HEK293 (cell line): Measurements from ENCODE around the gene INO80C.

Experiments
- CTCF ChIP-seq: fragments of 450-650 bp; formaldehyde crosslinking; IDR thresholded peaks from 2 replicates; pipeline ENCODE4 v1.5.1; 2016; ENCODE audit warnings: missing biosample characterization, missing genetic modification characterization
- MYNN ChIP-seq: fragments of 450-650 bp; formaldehyde crosslinking; IDR thresholded peaks from 2 replicates; pipeline ENCODE4 v1.5.1; 2016; ENCODE audit warnings: missing biosample characterization, missing genetic modification characterization, borderline replicate concordance
- SETDB1 ChIP-seq: IDR thresholded peaks from one replicate; pipeline ENCODE4 v1.6.1; 2017; ENCODE audit warnings: mild to moderate bottlenecking, low read length, moderate library complexity, mixed read lengths; ENCODE audit not compliant: insufficient read length
- YY1 ChIP-seq: fragments of 450-650 bp; formaldehyde crosslinking; IDR thresholded peaks from 2 replicates; pipeline ENCODE4 v1.5.1; 2018; ENCODE audit warnings: missing biosample characterization, missing genetic modification characterization
- ZBTB44 ChIP-seq: fragments of 450-650 bp; IDR thresholded peaks from 2 replicates; pipeline ENCODE4 v1.5.1; 2018; ENCODE audit warnings: missing biosample characterization, mild to moderate bottlenecking, missing genetic modification characterization
- ZNF114 ChIP-seq: fragments of 450-650 bp; formaldehyde crosslinking; IDR thresholded peaks from 2 replicates; pipeline ENCODE4 v1.5.0; 2017; ENCODE audit warnings: missing biosample characterization, missing genetic modification characterization
- ZNF24 ChIP-seq: fragments of 450-650 bp; formaldehyde crosslinking; IDR thresholded peaks from 2 replicates; pipeline ENCODE4 v1.5.1; 2016; ENCODE audit warnings: missing biosample characterization, missing genetic modification characterization

GRCh38 chr18:35468711-35469110 is 29.0 kb downstream of the INO80C start:
- TF ChIP-seq SETDB1 (no peak), ZNF24 (tag by site-specific recombination) (no peak), CTCF (tag by site-specific recombination) (no peak), ZBTB44 (tag by site-specific recombination) (no peak), MYNN (no peak), YY1 (tag by site-specific recombination) (no peak), ZNF114 (tag by site-specific recombination) (no peak)
